Suprapubic skin (tissue), 3 donors: ENCODE results near the gene PIGZ.

Experiments used
- POLR2AphosphoS5 ChIP-seq, 3 donors: sonication (generic); formaldehyde crosslinking; IDR thresholded peaks; one replicate each; pipeline ENCODE4 v1.6.1; 2017; ENCODE audit warnings: antibody characterized with exemption in 3 of 3
- TF ChIP-seq, protein P1 (sequence below), 2 donors: fragments of 200-600 bp in 1 of 2; fragments of 450-650 bp in 1 of 2; sonication (generic) in 1 of 2; IDR thresholded peaks; one replicate each; pipeline ENCODE4 v1.5.1; 2016 to 2019; ENCODE audit warnings: antibody characterized with exemption in 2 of 2, mild to moderate bottlenecking in 1 of 2, moderate library complexity in 1 of 2

- TF ChIP-seq, protein P1, sequence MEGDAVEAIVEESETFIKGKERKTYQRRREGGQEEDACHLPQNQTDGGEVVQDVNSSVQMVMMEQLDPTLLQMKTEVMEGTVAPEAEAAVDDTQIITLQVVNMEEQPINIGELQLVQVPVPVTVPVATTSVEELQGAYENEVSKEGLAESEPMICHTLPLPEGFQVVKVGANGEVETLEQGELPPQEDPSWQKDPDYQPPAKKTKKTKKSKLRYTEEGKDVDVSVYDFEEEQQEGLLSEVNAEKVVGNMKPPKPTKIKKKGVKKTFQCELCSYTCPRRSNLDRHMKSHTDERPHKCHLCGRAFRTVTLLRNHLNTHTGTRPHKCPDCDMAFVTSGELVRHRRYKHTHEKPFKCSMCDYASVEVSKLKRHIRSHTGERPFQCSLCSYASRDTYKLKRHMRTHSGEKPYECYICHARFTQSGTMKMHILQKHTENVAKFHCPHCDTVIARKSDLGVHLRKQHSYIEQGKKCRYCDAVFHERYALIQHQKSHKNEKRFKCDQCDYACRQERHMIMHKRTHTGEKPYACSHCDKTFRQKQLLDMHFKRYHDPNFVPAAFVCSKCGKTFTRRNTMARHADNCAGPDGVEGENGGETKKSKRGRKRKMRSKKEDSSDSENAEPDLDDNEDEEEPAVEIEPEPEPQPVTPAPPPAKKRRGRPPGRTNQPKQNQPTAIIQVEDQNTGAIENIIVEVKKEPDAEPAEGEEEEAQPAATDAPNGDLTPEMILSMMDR (IDR thresholded peaks at IDR 0.05) = no peak
- no peak for TF ChIP-seq POLR2AphosphoS5 (IDR thresholded peaks at IDR 0.05)
Measured at GRCh38 chr3:196991581-196992460, 23.2 kb upstream of the PIGZ start.
